ENCODE measurements around the gene PRR5L. TPM values are rescaled to one million over a fixed set of nuclear protein-coding genes. Genes with fewer than 3 reads are reported as not detected.
"Not testable (repeated sequence)": the region's sequence is repeated elsewhere in the genome, so short reads cannot be mapped to it uniquely, and the experiment has no call there.

The PRR5L gene
- total and polyA plus RNA-seq, 2 experiments from 2014 or later: 3.1 to 7.5 TPM

DNA sequence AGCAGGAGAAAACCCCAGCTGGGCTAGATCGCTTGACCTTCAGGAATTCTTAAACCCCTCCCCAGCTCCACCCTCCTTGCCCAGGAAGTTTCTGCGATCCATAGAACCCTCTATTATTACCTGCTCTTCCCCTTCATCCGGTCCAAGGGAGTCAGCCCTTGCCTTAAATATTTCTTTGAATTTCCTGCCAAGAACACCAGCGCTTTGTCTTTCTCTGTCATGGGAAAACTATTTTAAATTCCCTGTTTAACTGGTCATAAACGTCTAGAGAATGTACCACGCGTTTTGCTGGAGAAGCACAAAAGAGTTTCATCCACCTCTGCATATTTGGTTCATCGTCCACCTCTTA, 214.5 kb downstream of the PRR5L start:
- DNase-seq (ENCODE audit: low spot score): peak; percentile 9

DNA sequence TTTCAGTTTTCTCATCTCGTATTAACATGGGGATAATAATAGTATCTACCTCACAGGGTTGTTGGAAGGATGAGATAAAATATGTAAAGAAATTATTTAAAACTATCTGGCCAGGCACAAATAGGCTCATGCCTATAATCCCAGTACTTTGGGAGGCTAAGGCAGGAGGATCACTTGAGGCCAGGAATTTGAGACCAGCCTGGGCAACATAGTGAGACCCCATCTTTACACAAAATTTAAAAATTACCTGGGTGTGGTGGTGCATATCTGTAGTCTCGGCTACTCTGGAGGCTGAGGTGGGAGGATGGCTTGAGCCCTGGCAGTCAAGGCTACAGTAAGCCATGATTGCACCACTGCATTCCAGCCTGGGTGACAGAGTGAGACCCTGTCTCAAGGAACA, 215.0 kb downstream of the PRR5L start:
- H3K36me3 ChIP-seq (replicated peaks; ENCODE audit: insufficient read depth, low read depth); H3K4me3 ChIP-seq; H3K9me2 ChIP-seq (replicated peaks; ENCODE audit: insufficient read depth); H3K9me3 ChIP-seq (ENCODE audit: low read depth); H3K27me3 ChIP-seq; DNase-seq (ENCODE audit: low spot score): not testable (repeated sequence)
- H3K27ac ChIP-seq: peak overlapping the region; percentile 99
- 98% methylated on average over 2 of the region's 2 CpGs for WGBS (ENCODE audit: low lambda C conversion rate, missing lambda C conversion rate)
- H3K4me1 ChIP-seq (ENCODE audit: insufficient read depth): peaks cover 11% of the 10 kb centered on the region
- peaks cover 32% of the 10 kb centered on the region for H3K79me2 ChIP-seq
- H3K4me2 ChIP-seq: peak overlapping the region; percentile 84
- peak overlapping the region; percentile 87 for H2AFZ ChIP-seq
- peaks cover 22% of the 10 kb centered on the region for H4K20me1 ChIP-seq (ENCODE audit: insufficient read depth, poor library complexity, severe bottlenecking)

More for the DNA sequence above, 214.5 kb downstream of the PRR5L start:
- H3K4me3 ChIP-seq: peak overlapping the region; percentile 97
- H3K9me3 ChIP-seq (ENCODE audit: low read depth): no peaks in the 10 kb centered on the region
- no peaks in the 10 kb centered on the region for H3K27me3 ChIP-seq
- peaks cover 37% of the 10 kb centered on the region for H3K79me2 ChIP-seq
- no peaks in the 10 kb centered on the region for H3K36me3 ChIP-seq (replicated peaks; ENCODE audit: insufficient read depth, low read depth)
- H2AFZ ChIP-seq: peak overlapping the region; percentile 87
- peak overlapping the region; percentile 99 for H3K27ac ChIP-seq
- TF ChIP-seq, protein P1, sequence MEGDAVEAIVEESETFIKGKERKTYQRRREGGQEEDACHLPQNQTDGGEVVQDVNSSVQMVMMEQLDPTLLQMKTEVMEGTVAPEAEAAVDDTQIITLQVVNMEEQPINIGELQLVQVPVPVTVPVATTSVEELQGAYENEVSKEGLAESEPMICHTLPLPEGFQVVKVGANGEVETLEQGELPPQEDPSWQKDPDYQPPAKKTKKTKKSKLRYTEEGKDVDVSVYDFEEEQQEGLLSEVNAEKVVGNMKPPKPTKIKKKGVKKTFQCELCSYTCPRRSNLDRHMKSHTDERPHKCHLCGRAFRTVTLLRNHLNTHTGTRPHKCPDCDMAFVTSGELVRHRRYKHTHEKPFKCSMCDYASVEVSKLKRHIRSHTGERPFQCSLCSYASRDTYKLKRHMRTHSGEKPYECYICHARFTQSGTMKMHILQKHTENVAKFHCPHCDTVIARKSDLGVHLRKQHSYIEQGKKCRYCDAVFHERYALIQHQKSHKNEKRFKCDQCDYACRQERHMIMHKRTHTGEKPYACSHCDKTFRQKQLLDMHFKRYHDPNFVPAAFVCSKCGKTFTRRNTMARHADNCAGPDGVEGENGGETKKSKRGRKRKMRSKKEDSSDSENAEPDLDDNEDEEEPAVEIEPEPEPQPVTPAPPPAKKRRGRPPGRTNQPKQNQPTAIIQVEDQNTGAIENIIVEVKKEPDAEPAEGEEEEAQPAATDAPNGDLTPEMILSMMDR (IDR thresholded peaks at IDR 0.05; ENCODE audit: poor library complexity): no peak
- TF ChIP-seq EZH2phosphoT487 (IDR thresholded peaks at IDR 0.05; ENCODE audit: low read depth, severe bottlenecking, unreplicated experiment): no peak
- TF ChIP-seq EZH2 (IDR thresholded peaks at IDR 0.05; ENCODE audit: borderline replicate concordance): no peak
- peaks cover 24% of the 10 kb centered on the region for H4K20me1 ChIP-seq (ENCODE audit: insufficient read depth, poor library complexity, severe bottlenecking)
- H3K4me2 ChIP-seq: peak overlapping the region; percentile 84
- 23% methylated on average over 8 of the region's 8 CpGs for WGBS (ENCODE audit: low lambda C conversion rate, missing lambda C conversion rate)
- peaks cover 11% of the 10 kb centered on the region for H3K4me1 ChIP-seq (ENCODE audit: insufficient read depth)
- no peaks in the 10 kb centered on the region for H3K9me2 ChIP-seq (replicated peaks; ENCODE audit: insufficient read depth)

DNA sequence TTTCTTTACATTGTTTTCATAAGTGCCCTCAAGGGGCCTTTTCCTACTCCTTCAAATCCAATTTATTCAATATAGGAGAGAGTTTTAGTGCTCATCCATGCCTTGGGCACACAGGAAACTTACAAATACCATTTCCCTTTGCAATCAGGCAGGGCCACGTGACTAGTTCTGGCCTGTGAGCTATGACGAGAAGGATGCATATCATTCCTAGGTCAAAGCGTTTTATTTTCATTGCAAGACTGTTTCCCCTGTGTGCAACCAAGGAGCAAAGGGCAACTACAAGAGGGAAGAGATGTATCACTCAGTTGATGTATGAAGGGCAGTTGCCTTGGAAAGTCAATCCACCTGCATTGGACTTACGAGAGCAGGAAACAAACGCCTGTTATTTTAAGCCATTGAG, 215.9 kb downstream of the PRR5L start:
- H3K27ac ChIP-seq: peak overlapping the region; percentile 44
- H3K4me2 ChIP-seq: no peak overlapping the region
- 63% methylated on average over 5 of the region's 5 CpGs for WGBS (ENCODE audit: low lambda C conversion rate, missing lambda C conversion rate)

DNA sequence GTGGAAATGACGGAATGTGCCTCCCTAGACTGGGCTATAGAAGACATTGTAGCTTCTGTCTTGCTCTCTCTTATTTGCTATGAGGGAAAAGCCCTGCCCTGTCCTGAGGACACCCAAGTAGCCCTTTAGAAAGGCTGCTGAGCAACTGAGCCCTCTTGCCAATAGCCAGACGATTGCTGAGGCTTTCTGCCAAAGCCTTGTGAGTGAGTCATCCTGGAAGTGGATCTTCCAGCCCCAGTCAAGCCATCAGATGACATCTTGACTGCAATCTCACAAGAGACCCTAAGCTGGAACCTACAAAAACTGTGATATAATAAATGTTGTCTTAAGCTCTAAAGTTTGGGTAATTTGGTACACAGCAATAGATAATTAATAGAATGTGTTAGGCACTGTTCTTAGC, 217.9 kb downstream of the PRR5L start:
- H3K9me2 ChIP-seq (replicated peaks; ENCODE audit: insufficient read depth): no peaks in the 10 kb centered on the region
- peaks cover 5% of the 10 kb centered on the region for H4K20me1 ChIP-seq (ENCODE audit: insufficient read depth, poor library complexity, severe bottlenecking)
- no peak overlapping the region for H2AFZ ChIP-seq
- no peak overlapping the region for H3K27ac ChIP-seq
- H3K4me2 ChIP-seq: no peak overlapping the region
- no peak for DNase-seq (ENCODE audit: low spot score)
- H3K27me3 ChIP-seq: no peaks in the 10 kb centered on the region
- 76% methylated on average over 2 of the region's 2 CpGs for WGBS (ENCODE audit: low lambda C conversion rate, missing lambda C conversion rate)
- H3K9me3 ChIP-seq (ENCODE audit: low read depth): no peaks in the 10 kb centered on the region
- no peaks in the 10 kb centered on the region for H3K4me1 ChIP-seq (ENCODE audit: insufficient read depth)
- H3K4me3 ChIP-seq: no peak overlapping the region
- no peaks in the 10 kb centered on the region for H3K36me3 ChIP-seq (replicated peaks; ENCODE audit: insufficient read depth, low read depth)
- H3K79me2 ChIP-seq: peaks cover 8% of the 10 kb centered on the region
- TF ChIP-seq EZH2phosphoT487 (IDR thresholded peaks at IDR 0.05; ENCODE audit: low read depth, severe bottlenecking, unreplicated experiment): no peak
- TF ChIP-seq EZH2 (IDR thresholded peaks at IDR 0.05; ENCODE audit: borderline replicate concordance): no peak
- TF ChIP-seq, protein P1 (IDR thresholded peaks at IDR 0.05; ENCODE audit: poor library complexity): no peak

More for the DNA sequence above, 215.9 kb downstream of the PRR5L start:
- DNase-seq (ENCODE audit: low spot score): peak; percentile 41
- Histone ChIP-seq H3K4me1 (ENCODE audit: insufficient read depth) (peaks cover 11% of the 10 kb centered on the region), H3K79me2 (peaks cover 23% of the 10 kb centered on the region), H3K9me2 (replicated peaks; ENCODE audit: insufficient read depth) (no peaks in the 10 kb centered on the region), H3K27me3 (no peaks in the 10 kb centered on the region), H3K36me3 (replicated peaks; ENCODE audit: insufficient read depth, low read depth) (no peaks in the 10 kb centered on the region), H3K9me3 (ENCODE audit: low read depth) (no peaks in the 10 kb centered on the region), H4K20me1 (ENCODE audit: insufficient read depth, poor library complexity, severe bottlenecking) (peaks cover 17% of the 10 kb centered on the region), H3K4me3 (no peak overlapping the region), H2AFZ (no peak overlapping the region)
- TF ChIP-seq EZH2phosphoT487 (IDR thresholded peaks at IDR 0.05; ENCODE audit: low read depth, severe bottlenecking, unreplicated experiment) (no peak), EZH2 (IDR thresholded peaks at IDR 0.05; ENCODE audit: borderline replicate concordance) (no peak)
- TF ChIP-seq, protein P1 (IDR thresholded peaks at IDR 0.05; ENCODE audit: poor library complexity): no peak

Small RNAs within 50 kb of the gene (small RNA-seq; reads per million reads assigned to genes)
- not detected for gene AC061999.1

Other genes starting within 250 kb of the PRR5L start
- 50.3 and 55.4 TPM in 2 replicates for gene COMMD9, start 6.9 kb upstream of the PRR5L start, total RNA-seq
- 95.3 and 96.9 TPM in 2 replicates for gene COMMD9, start 6.9 kb upstream of the PRR5L start, polyA plus RNA-seq
- gene TRAF6, start 214.0 kb downstream of the PRR5L start, total RNA-seq: 12.7 and 13.4 TPM in 2 replicates
- gene TRAF6, start 214.0 kb downstream of the PRR5L start, polyA plus RNA-seq: 9.5 TPM in 2 replicates